Activated effector memory CD4-positive, alpha-beta T cell treated with anti-CD3 and anti-CD28 coated beads, Interleukin-2, amount 50 U/mL, for 16 hours (primary cell): ENCODE measurements around the gene DRAM2.

Experiments
- DNase-seq: peaks from one replicate; pipeline ENCODE4 v3.0.0-alpha.2; 2020

The DRAM2 gene

GRCh38 chr1:111139956-111140679, at the start of gene DRAM2, which contains the start of gene CEPT1:
Gene DRAM2, minus strand, starts transcription at chr1:111140093. Its CDS starts 8,539 bp downstream, at chr1:111131554.
Gene CEPT1, plus strand, starts transcription at chr1:111140223. Its CDS starts 7,492 bp downstream, at chr1:111147715.
- DNase-seq, result peak; percentile 96

DNA sequence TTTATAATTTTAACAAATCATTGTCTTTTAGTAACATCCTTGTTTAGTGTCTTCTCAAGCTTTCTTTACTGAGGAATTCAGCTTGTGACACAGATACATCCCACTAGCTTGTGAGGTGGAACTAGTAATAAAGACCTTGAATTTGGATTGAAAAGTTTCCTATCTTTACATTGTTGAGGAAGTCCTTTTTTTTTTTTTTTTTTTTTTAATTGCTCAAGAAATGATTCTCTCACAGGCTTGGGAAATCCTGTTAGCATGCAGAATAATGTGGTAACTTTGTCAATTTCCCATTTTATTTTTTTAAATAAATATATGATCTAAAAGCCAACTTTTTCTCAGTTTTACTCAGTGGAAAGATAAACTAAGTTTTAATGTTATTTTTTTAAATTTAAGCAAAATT, 44.8 kb upstream of the DRAM2 start:
- no peak for DNase-seq

GRCh38 chr1:111183308-111184069, 43.6 kb upstream of the DRAM2 start:
- DNase-seq, result no peak

DNA sequence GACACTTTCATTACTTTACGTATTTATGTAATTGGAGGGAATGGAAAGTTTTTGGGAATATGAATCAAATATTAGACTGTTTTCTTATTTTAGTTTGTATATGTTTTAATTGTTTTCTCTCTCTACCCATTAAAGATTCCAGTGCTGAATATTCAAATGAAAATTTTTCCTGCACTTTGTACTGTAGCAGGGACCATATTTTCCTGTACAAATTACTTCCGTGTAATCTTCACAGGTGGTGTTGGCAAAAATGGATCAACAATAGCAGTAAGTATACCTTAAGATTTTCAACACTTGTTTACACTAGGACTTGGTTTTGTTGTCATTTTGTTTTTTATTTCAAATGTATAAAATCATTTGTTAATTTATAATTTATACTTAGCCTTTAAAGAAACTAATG, 42.2 kb upstream of the DRAM2 start:
- DNase-seq, result no peak

DNA sequence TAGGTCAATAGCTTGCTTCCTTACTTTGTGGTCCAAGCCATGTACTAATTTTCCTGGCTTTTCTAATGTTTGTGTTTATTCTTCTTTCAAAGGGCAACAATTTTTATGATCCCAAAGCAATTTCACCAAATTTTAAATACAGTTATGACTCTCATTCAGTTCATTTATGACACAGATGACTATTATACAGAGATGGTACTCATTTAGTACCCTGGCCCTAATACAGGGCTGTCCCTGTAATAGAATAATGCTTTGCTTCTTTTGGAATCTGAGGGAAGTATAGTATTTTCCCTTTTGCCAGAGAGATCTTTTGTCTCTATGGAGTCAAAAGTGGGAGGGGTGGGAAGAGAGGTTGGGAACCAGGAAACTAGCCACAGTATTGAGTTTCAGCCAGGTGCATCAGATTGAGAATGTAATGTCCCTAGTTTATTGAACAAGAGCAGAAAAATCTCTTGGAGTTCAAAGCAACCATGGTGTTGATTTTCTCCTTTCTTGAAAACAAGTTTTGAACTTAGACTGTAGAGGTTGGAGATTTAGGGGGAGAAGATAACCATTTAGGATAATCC, 40.2 kb upstream of the DRAM2 start:
- DNase-seq, result no peak

GRCh38 chr1:111176678-111177077, 36.8 kb upstream of the DRAM2 start:
- no peak for DNase-seq

DNA sequence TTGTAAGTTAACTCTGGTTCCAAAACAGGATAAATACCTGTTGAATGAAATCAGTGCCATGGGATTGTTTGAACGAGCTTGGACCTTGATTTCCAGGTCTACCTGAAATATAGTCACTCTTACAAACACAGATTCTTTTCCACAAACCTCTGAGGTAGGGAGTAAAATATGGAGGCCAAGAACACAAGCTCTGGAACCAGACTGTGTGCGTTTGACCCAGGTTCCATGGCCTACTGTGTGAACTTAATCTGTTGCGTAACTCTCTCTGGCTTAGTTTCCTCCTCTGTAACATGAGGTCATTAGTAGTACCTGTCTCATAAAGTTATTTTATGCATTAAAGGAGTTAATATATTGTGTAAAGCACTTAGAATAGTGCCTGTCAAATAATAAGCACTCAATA, 35.5 kb upstream of the DRAM2 start:
- no peak for DNase-seq

DNA sequence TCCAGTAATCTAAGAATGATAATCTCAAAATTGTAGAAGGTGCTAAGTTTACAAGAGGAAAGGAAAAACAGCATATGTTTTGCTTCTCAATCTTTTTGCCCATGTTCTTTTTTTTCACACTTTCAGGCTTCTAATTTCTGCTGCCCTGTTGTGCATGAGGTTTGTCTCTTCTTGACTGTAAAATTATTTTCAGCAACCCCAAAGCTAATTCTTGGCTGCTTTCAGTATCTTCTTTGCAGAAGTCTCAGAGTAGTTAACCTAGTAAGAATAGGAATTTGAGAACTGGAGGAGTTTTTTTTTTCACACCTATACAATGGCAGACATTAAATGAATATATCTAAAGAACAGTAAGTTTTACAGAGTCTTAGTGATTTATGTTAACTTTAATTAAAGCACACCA, 34.2 kb upstream of the DRAM2 start:
- DNase-seq, result no peak

GRCh38 chr1:111172463-111172862, 32.6 kb upstream of the DRAM2 start:
- DNase-seq, result no peak

- DNase-seq, result no peak
These were observed 24.3 kb upstream of the DRAM2 start for GRCh38 chr1:111164151-111164550.

- DNase-seq, result no peak
These were observed 23.5 kb upstream of the DRAM2 start for GRCh38 chr1:111163363-111163762.

GRCh38 chr1:111162488-111162880, 22.6 kb upstream of the DRAM2 start:
- no peak for DNase-seq

GRCh38 chr1:111161843-111162487, 22.1 kb upstream of the DRAM2 start:
- no peak for DNase-seq

GRCh38 chr1:111157431-111157830, 17.5 kb upstream of the DRAM2 start:
- no peak for DNase-seq

DNA sequence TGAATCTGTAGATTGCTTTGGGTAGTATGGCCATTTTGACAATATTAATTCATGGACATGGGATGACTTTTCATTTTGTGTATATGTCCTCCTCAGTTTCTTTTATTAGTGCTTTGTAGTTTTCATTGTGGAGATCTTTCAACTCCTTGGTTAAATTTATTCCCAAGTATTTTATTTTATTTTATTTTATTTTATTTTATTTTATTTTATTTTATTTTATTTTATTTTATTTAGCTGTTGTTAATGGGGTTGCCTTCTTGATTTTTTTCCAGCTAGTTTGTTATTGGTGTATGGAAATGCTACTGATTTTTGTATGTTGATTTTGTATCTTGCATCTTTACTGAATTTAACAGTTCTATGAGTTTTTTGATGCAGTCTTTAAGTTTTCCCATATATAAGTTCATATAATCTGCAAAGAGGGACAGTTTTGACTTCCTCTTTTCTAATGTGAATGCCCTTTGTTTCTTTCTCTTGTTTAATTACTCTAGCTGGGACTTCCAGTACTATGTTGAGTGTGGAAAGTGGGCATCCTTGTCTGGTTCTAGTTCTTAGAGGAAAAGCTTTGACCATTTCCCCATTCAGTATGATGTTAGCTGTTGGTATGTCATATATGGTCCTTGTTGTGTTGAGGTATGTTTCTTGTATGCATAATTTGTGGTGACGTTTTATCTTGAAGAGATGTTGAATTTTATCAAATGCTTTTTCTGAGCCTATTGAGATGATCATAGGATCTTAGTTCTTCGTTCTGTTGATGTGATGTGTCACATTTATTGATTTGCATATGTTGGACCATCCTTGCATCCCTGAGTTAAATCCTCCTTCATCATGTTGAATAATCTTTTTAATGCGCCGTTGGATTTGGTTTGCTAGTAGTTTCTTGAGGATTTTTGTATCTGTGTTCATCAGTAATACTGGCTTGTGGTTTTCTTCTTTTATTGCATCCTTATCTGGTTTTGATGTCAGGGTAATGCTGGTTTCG, 14.4 kb upstream of the DRAM2 start:
- no peak for DNase-seq

- DNase-seq, result no peak
These were observed 11.9 kb upstream of the DRAM2 start for GRCh38 chr1:111151838-111152237.

DNA sequence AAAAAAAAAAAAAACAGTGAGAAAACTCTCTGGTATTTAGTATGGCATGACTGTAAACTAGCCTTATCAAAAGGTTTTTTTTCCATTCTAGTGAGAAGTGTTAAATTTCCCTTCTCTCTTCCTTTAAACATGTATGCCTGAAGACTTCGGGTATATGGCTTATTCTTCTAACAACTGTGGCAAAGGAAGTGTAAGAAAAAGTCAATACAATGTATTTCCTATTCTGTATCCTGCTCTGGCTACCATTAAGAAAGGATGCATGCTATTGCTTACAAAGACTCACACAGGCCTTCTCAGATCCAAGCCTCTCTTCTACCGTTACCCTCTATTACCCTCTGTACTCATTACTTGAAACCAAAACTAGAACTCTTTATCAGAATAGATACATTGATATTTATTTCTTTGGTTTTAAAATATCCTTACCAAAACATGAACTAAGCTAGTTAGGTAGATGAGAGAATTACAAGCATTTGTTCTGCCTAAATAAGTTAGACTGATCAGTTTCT, 8.5 kb upstream of the DRAM2 start:
- DNase-seq, result no peak

DNA sequence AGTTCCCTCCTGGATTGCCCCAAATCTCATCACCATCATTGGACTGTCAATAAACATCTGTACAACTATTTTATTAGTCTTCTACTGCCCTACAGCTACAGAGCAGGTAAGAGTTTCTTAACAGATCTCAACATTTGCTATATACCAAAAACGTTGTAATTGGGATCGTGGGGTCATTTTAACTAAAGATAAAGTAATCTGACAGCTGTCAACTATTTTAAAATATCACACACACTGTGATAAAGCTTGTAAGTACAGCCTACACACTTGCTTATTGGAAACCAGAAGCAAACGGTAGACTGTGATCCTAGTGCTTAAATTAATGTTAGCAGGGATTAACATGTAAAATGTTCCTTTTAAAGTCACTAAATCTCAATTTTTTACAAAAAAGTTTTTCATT, 8.1 kb upstream of the DRAM2 start:
- no peak for DNase-seq

- no peak for DNase-seq
These were observed 6.3 kb upstream of the DRAM2 start for GRCh38 chr1:111145963-111146768.

- DNase-seq, result no peak
These were observed 5.6 kb upstream of the DRAM2 start for GRCh38 chr1:111145542-111145941.

DNA sequence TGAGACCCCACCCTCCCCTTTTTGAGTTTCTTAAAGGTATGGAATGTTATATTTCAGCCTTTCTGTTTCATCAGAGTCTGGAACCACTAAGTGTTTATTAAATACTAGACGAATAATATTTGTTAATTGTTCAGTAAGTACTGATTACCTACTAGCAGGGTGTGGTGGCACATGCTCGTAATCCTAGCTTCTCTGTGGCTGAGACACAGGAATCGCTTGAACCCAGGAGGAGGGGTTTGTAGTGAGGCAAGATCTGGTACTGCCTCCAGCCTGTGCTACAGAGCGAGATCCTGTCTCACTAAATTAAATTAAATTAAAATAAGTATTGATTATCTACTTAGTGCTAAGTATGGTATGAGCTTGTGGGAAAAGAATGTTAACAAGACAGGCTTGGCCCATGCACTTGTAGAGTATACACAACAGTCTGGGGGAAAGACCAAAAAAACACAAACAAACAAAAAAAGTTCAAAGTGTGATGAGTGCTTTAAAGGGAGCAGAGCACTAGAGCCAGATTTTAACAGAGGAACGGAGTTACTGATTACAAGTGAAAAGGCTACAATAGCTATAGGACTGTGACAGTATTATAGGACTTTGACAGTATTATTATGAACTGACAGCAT, 2.6 kb upstream of the DRAM2 start:
- no peak for DNase-seq
